ENCODE data around the gene GMPR2. TPM values are rescaled to one million over a fixed set of nuclear protein-coding genes. Genes with fewer than 3 reads are reported as not detected.
A peak's percentile ranks its signal among the peaks of the same experiment; 100 is the strongest.

Gene GMPR2
- total and polyA plus RNA-seq, 2 of the 4 experiments (the other 2 are of a cell fraction) = 63.7 to 92.5 TPM

- H2BK15ac ChIP-seq (ENCODE audit: low read depth, low read length) = no peak overlapping the region
- peak overlapping the region; percentile 90 for H2BK5ac ChIP-seq (ENCODE audit: low read depth, low read length, poor library complexity, severe bottlenecking)
- ATAC-seq (ENCODE audit: low read depth) (no peak), DNase-seq (no peak)
- H2AK5ac ChIP-seq (ENCODE audit: low read depth, low read length) = 0 out of 2 replicates have a peak overlapping the region, but pooled peaks have one; percentile 40
- H3K27me3 ChIP-seq (ENCODE audit: control insufficient read depth, insufficient read depth, low read length) = no peaks in the 10 kb centered on the region
- H3K9ac ChIP-seq (ENCODE audit: low read depth, low read length) = peak overlapping the region; percentile 92
- H3K4me2 ChIP-seq (ENCODE audit: low read depth, low read length) = peak overlapping the region; percentile 88
- intact Hi-C loops (cut with micrococcal nuclease) = loop anchor here (1.0 to 2.0 kb wide), 3 partner anchors 14 to 28 kb away; partner anchors contain the start of gene TINF2
- peak overlapping the region; percentile 92 for H4K5ac ChIP-seq (ENCODE audit: low read depth, low read length)
- ChIA-PET CTCF (interaction anchor here (0.8 to 2.0 kb wide), 4 partner anchors 9 to 28 kb away, joined by 3 to 11 read pairs (median 4); partner anchors contain the start of gene TINF2), POLR2A (ENCODE audit: unreplicated experiment) (no interaction called here)
- no peak overlapping the region for H2BK20ac ChIP-seq (ENCODE audit: low read depth, low read length)
- peak overlapping the region; percentile 63 for H3K4me3 ChIP-seq (ENCODE audit: insufficient read depth, low read depth, low read length)
- H2AFZ ChIP-seq (replicated peaks; ENCODE audit: low read length, poor library complexity) = peak overlapping the region; percentile 97
- H3K14ac ChIP-seq (replicated peaks; ENCODE audit: low read depth, low read length) = peak overlapping the region; percentile 97
- in situ Hi-C loops (cut with MboI; ENCODE audit: low sequenced_read_pairs) = no loop called here
- H3K36me3 ChIP-seq (ENCODE audit: control insufficient read depth, insufficient read depth, low read length) = peaks cover 27% of the 10 kb centered on the region
- no peaks in the 10 kb centered on the region for H4K20me1 ChIP-seq (ENCODE audit: insufficient read depth, low read length)
- H3K4ac ChIP-seq (ENCODE audit: low read depth, low read length) = peak overlapping the region; percentile 96
- H3K23ac ChIP-seq (ENCODE audit: low read depth, low read length) = no peak overlapping the region
- no peaks in the 10 kb centered on the region for H3K9me3 ChIP-seq (ENCODE audit: control insufficient read depth, insufficient read depth, low read length)
- peaks cover 10 to 28% of the 10 kb centered on the region in 2 experiments for H3K79me1 ChIP-seq (ENCODE audit: low read depth in 1 of 2, low read length in 2 of 2)
- 76% methylated on average over 2 of the region's 13 CpGs; no CpG with 5 or more reads in 1 of the 2 experiments for WGBS, 2 experiments (ENCODE audit: extremely low coverage in 2 of 2, insufficient read length in 1 of 2)
- peak overlapping the region; percentile 89 for H3K27ac ChIP-seq (ENCODE audit: insufficient read depth, low read length)
- TF ChIP-seq NFE2L2 (IDR thresholded peaks at IDR 0.05; ENCODE audit: low read depth, low read length) (no peak), MAZ (IDR thresholded peaks at IDR 0.05; ENCODE audit: borderline replicate concordance, low read depth, low read length) (no peak), CHD1 (IDR thresholded peaks at IDR 0.05; ENCODE audit: low read depth, low read length) (no peak), POLR2A (IDR thresholded peaks at IDR 0.05; ENCODE audit: low read depth, low read length) (no peak), ELK1 (IDR thresholded peaks at IDR 0.05; ENCODE audit: borderline replicate concordance, low read depth, low read length) (no peak)
- dilution Hi-C loops (cut with HindIII; ENCODE audit: low sequenced_read_pairs, unreplicated experiment) = no loop called here
- H2BK120ac ChIP-seq (ENCODE audit: low read depth, low read length) = no peak overlapping the region
- peak overlapping the region; percentile 100 for H2AK9ac ChIP-seq (replicated peaks; ENCODE audit: low read depth, low read length, poor library complexity)
- no TSS peak for BruUV-seq (replicated peaks)
- peaks cover 5% of the 10 kb centered on the region; the same call in 1 of the 2 replicates for H3K4me1 ChIP-seq (ENCODE audit: control insufficient read depth, insufficient read depth, low read length)
- no peak overlapping the region; the same call in 1 of the 2 replicates for H3K56ac ChIP-seq (ENCODE audit: extremely low read depth, insufficient read depth, low read length)
- peak overlapping the region; percentile 78; the same call in 1 of the 2 replicates for H3K18ac ChIP-seq (ENCODE audit: low read depth, low read length)
- peak overlapping the region; percentile 90 to 97; a peak in 3 of 4 replicates for H4K8ac ChIP-seq (ENCODE audit: low read depth in 2 of 2, low read length in 2 of 2)
- no peak overlapping the region; the same call in 1 of the 2 replicates for H4K91ac ChIP-seq (ENCODE audit: insufficient read depth, low read depth, low read length)
- H3K9me1 ChIP-seq (ENCODE audit: insufficient read depth, low read length) = peaks cover 5% of the 10 kb centered on the region; the same call in 1 of the 2 replicates
Measured at GRCh38 chr14:24270537-24271133, 37.9 kb downstream of the GMPR2 start.

All from IMR-90 (cell line).